HG03159 (cell line): ENCODE data around the gene SYT3.
"Not testable (repeated sequence)": the region's sequence is repeated elsewhere in the genome, so short reads cannot be mapped to it uniquely, and the experiment has no call there.

ENCODE experiments used
- ATAC-seq: cut with Tn5 transposase; IDR thresholded peaks from one replicate; pipeline ENCODE4 v1.9.1; 2021; ENCODE audit warnings: mild to moderate bottlenecking, moderate library complexity; ENCODE audit not compliant: unreplicated experiment

Gene SYT3

DNA sequence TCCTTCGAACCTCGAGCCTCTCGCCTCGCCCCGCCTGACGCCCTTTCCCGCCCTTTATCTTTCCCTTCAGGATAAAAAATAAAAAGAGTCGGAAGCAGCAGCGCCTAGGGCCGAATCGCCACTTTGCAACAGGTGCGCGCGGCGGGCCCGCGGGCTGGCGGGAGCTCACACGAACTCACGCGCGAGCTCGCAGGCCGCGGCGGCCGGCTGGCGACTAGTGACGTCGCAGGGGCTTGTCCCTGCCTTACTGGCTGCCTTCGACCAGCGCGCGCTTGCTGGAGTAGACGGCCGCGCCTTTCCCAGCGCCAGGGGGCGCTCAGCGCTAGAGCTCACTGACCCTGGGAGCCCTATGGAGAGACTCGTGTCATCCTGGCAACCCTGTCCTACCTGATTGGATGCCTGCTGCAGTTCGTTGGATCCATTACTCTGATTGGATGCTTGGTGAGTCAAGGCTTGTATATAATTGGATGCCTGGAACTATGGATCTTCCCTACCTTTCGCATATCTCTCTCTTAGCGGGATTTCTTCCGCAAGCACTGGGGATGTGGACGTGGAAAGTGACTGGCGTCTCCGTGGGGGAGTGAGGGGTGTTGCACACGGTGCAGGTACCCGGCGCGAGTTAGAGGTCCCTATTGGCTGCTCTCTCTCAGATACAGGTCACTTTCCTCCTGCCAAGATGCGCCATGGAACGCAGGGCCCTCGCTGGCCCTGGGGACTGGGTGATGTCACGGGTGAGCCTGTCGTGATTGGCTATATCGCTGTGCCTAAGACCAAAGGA lies 33.4 kb downstream of the SYT3 start:
- not testable (repeated sequence) for ATAC-seq

DNA sequence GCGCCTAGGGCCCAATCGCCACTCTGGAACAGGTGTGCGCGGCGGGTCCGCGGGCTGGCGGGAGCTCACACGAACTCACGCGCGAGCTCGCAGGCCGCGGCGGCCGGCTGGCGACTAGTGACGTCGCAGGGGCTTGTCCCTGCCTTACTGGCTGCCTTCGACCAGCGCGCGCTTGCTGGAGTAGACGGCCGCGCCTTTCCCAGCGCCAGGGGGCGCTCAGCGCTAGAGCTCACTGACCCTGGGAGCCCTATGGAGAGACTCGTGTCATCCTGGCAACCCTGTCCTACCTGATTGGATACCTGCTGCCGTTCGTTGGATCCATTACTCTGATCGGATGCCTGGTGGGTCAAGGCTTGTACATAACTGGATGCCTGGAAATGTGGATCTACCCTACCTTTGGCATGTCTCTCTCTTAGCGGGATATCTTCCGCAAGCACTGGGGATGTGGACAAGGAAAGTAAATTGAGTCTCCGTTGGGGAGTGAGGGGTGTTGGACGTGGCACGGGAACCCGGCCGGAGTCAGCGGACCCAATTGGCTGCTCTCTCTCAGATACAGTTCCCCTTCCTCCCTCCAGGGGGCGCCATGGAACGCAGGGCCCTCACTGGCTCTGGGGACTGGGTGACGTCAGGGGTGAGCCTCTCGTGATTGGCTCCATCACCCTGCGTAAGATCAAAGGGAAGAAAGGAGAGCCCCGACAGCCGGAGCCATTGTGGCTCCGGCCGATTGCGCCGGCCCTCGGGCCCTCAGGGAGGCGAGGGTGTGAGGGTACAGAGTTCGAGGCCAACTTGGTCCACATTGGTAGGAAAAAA lies 35.2 kb downstream of the SYT3 start:
- ATAC-seq: not testable (repeated sequence)

DNA sequence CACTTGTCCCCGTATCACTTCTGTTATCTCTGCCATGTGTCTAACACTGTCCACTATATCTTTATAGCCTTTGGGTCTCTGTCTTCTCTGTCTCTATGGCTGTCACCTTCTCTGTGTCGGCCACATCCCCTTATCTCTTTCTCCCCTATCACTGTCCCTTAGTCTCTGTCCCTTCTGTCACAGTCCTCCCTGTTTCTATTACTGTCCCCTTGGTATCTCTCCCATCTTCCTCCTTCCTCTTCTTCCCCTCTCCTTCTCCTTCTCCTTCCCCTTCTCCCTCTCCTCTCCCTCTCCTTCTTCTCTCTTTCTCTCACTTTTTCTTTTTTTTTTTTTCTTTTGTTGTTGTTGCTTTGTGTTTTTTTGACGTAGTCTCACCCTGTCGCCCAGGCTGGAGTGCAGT lies 36.7 kb downstream of the SYT3 start:
- no peak for ATAC-seq

DNA sequence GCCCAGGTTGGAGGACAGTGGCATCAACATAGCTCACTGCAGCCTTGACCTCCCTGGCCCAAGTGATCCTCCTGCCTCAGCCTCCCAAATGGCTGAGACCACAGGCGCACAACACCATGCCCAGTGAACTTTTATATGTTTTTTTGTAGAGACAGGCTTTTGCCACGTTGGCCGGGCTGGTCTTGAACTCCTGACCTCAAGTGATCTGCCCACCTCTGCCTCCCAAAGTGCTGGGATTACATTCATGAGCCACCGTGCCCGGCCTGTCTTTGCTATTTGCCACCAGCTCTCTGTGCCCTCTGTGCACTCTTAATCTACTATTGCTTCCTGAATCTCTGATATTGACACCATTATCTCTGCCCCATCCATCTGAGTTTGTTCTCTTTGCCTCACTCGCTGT lies 37.2 kb downstream of the SYT3 start:
- no peak for ATAC-seq

DNA sequence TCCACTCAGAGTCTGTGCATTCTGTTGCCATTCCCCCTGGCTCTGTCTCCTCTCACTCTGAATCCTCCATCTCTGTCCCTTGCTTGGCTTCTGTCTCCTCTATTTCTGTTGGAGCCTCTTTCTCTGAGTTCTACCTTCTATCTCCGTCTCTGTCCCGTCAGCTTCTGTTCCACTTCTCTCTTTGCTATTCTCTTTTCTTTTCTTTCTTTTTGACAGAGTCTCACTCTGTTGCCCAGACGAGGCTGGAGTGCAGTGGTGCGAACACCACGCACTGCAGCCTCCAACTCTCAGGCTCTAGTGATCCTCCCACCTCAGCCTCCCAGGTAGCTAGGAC lies 37.6 kb downstream of the SYT3 start:
- ATAC-seq: no peak

DNA sequence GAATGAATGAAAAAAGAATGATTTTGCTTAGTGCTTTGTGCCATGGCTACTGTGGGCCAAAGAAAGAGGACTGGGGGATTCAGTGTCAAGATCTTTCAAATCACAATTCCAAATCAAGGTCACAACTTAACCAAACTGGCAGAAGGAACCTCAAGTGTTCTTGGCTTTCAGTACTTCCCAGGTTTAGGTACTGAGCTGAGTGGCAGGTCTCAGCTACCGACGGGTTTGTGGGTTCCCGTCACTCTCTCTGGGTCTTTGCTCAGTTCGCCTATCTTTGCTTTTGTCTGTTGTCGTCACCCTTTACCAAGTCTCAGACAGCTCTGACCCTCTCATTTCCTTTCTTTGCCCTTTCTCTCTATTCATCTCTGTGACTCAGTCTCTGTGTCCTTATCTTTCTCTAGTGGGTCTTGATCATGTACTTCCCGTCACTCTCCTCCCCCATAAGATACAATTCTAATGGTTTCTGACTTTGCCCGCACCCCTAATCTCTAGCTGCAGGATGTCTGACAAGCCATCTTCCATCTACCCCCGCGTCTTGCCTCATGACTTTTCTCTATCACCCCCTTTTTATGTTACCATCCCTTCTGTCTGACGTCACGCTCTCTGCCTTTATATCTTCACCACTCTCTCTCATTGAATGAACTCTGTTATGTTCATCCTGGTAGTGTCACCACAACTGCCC lies 38.1 kb downstream of the SYT3 start:
- ATAC-seq: no peak

DNA sequence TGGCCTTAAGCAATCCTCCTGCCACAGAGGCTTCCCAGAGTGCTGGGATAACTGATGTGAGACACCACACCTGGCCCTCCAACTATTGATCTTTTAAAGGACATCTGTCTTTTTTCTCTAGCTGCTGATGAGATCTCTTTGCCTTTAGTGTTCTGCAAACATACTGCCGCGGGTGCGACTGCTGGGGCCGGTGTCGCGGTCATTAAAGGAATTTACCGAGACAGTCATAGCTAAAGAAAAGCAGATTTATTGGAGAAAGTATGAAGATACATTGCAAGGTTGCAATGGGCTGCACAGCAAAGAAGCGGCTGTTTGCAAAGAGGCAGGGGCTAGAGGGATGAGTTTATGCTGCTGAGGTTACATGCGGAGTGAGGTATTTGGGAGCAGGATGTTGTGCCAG lies 40.3 kb downstream of the SYT3 start:
- ATAC-seq: no peak

DNA sequence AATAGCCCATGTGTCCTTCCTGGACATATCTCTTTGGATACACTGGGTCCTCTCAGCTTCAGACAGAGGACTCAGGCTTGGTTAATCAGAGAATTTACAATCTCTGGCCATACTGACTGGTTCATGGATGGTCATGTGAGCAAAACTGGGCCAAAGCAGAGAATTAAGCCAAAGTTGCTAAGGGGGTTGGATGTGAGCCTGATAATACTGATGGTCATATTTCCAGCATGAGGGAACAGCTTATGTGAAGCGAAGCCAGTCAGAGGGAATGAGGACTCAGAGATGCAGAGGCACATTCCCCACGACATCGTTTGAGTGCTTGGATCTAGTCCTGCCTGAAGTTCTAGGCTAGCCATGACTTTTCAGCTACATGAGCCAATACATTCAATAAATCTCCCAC lies 49.5 kb downstream of the SYT3 start:
- no peak for ATAC-seq

DNA sequence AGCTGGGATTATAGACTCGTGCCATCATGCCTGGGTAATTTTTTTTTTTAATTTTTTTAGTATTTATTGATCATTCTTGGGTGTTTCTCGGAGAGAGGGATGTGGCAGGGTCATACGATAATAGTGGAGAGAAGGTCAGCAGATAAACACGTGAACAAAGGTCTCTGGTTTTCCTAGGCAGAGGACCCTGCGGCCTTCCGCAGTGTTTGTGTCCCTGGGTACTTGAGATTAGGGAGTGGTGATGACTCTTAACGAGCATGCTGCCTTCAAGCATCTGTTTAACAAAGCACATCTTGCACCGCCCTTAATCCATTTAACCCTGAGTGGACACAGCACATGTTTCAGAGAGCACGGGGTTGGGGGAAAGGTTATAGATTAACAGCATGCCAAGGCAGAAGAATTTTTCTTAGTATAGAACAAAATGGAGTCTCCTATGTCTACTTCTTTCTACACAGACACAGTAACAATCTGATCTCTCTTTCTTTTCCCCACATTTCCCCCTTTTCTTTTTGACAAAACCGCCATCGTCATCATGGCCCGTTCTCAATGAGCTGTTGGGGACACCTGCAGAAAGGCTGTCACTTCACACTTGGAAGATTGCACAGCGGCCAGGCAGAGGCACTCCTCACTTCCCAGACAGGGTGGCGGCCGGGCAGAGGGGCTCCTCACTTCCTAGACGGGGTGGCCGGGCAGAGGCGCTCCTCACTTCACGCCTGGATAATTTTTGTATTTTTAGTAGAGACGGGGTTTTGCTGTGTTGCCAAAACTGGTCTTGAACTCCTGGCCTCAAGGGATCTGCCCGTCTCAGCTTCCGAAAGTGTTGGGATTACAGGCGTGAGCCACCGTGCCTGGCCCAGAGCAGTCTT lies 57.7 kb downstream of the SYT3 start:
- not testable (repeated sequence) for ATAC-seq

DNA sequence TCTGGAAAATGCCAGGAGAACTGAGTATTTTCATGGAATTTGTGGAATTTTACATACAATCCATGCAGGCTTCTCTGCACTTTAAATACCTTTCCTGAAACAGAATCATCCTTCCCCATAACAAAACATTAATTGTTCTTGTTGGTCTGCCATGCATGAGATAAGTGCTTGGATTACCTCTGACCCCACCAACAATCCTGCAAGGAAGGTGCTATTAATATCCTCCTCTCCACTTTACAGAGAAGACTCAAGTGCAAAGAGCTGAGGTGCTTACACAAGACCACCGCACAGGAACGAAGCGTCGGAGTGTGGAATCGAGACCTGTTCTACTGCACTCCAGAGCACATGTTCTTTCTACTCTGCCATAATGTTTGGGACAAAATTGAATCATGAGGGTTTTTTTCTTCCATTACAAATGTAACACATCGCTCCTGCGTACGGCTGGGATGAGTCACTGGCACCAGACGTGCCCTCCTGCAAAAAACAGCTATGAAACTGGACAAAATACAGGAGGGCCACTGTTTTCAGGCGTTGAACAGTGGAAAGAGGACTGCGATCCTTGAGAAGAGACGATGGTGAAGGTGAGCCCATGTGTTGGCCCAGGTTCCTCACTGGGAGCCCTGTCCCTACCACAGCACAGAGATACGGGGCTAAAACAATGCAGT lies 58.6 kb downstream of the SYT3 start:
- no peak for ATAC-seq

DNA sequence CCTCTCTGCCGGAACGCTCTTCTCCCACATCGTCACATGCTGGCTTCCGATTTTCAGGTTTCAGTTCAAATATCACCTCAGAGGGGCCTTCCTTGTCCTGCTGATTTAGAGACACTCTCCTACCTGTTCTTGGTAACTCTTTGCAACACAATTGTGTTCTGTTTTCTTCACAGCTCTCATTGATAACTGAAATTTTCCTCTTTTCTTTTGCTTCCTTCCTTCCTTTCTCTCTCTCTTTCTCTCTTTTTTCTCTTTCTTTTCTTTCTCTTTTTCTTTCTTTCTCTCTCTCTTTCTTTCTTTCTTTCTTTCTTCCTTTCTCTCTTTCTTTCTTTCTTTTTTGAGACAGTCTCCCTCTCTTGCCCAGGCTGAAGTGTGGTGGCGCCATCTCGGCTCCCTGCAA lies 59.4 kb downstream of the SYT3 start:
- no peak for ATAC-seq

DNA sequence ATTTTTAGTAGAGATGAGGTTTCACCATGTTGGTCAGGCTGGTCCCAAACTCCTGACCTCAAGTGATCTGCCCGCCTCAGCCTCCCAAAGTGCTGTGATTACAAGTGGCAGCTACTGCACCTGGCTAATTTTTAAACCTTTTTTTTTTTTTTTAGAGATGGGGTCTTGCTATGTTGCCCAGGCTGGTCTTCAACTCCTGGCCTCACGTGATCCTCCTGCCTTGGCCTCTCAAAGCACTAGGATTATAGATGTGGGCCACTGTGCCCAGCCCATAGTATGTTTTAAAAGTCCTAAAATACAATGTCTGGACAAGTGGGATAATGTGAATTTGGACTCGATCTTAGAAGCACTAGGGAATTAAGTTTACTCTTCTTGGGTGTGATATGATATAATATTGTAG lies 62.9 kb downstream of the SYT3 start:
- ATAC-seq: not testable (repeated sequence)

DNA sequence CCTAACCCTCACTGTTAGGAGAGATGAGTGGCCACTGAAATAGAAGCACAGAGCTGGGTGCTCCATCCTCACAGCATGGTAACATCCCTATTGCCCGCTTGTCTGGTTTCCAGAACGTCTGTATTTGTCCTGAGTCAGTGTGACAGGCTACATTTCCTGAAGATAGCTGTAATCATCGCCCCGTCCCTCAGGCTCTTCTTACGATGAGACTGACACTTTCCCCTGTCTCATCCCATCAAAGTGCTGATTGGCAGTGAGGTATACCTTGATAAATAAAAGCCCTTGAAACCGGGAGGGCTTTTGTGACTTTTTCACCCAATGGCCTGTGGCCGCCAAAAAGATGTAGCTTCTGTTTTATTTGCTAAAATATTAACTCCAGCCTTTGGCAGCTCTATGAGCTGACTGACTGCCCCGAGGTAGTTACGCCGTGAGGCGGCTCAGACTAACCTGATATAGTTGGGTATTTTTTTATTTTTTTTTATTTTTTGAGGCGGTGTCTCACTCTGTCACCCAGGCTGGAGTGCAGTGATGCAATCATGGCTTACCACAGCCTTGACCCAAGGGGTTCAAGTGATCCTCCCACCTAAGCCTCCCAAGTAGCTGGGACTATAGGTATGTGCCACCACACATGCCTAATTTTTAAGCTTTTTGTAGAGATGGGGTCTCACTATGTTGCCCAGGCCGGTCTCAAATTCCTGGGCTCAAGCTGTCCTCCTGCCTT lies 65.8 kb downstream of the SYT3 start:
- ATAC-seq: no peak
